NCI-H187 (cell line): ENCODE measurements around the gene ASTN1.

Source experiments
- DNase-seq, 2 experiments: peaks; one replicate each; lab custom pipeline; 2025; lab: John Stamatoyannopoulos, UW

Gene ASTN1

DNA sequence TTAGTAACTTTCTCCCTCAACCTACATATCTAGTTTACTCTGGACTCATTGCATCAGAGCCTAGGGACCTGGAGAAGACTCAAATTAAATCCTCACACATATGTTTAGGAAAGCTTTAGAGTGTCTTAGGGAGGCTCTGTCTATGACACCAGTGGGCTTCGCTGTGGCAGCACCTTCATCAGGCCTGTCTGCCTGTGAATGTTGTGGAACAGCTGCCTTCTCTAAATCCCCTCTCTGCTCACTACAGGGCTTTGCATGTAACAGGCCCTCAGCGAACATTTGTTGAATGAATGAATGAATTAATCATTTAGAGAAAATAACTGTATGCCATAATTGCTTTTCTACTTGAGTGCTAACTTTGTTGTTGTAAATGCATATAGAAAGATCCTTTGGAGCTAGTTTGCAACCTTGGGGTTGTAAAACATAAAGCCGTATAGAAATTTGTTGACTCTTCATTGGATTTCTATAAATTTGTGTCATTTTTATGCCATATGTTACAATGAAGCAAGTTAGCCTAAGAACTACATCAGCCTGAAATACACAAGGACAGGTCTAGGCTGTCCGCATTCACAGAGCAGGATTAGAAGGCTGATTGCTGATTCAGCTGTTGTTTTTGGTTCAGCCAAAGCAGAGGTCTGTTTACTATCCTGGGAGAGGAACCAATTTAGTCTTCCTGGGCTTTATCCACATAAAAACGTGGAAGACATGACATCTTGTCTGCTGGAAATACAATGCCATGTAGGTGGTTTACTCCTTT lies 238.0 kb downstream of the ASTN1 start:
- no peak for DNase-seq

DNA sequence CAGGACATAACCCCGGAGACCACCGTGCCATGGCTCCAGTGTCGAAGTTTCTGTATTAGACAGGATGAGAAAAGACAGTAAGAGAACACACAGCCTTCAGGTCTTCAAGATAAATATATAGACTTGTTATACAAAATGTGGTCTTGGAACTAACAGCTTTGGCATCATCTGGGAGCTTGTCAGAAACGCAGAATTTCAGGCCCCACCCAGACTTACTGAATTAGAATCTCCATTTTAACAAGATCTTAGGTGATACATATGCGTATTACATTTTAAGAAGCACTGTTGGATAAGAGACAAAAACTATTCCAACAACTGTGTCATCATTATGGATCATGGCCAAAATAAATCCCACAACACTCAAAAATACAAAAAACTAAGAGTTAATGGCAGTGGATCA lies 239.3 kb downstream of the ASTN1 start:
- DNase-seq = no peak

DNA sequence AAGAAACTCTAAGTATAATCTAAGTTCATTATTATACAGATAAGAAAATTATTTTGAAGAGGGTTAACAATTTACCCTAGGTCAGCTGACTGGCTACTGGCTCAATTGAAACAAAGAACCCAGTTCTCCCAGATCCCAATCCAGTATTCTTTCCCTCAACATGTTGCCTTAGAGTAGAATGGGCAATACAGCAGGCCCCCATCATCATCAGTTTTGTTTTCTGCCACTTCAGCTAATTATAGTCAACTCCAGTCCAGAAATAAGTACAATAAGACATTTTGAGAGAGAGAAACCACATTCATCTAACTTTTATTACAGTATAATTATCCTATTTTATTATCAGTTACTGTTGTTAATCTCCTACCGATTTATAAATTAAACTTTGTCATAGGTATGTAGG lies 241.2 kb downstream of the ASTN1 start:
- no peak for DNase-seq

DNA sequence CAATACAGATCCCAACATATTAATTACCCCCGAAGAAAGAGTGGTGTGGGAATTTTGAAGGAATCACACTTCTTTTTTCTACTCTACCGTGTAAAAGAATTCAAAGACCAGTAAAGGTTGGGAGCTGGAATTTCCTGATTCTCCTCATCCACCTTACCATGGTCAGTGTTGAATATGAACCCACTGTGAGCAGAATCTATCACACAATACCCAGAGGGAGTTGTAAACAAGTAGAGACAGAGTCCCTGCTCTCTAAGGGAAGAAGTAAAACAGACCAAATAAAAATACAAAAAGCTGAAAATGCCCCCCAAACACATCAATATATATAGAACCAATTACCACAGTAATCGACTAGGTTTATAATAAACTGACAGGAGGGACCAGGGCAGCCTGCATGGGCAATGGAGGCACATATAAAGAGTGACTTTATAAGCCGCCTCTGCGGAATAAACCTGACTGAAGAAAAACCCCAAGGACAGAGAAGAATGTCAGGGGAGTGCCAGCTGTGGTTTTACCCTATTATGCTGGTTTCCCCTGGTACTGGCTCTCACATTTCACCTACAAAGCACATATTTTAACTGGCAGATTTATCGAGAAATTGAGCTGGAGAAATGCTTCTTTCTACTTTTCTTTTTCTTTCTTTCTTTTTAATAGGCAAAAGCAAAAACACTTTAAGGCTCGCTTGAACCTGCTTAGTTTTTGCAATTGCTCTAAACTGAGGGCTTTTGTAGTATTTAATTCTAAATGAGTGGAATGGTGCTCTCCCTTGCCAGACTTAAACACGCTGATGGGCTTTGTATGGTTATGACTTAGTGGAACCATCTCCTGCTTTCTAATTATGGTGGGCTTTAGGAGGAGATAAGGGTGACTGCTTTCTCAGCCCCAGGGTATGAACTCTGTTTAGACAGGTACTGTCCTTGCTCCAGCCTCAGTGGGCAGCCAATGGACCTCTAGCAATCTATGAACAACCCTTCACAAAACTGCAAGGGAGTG lies 244.8 kb downstream of the ASTN1 start:
- no peak for DNase-seq

DNA sequence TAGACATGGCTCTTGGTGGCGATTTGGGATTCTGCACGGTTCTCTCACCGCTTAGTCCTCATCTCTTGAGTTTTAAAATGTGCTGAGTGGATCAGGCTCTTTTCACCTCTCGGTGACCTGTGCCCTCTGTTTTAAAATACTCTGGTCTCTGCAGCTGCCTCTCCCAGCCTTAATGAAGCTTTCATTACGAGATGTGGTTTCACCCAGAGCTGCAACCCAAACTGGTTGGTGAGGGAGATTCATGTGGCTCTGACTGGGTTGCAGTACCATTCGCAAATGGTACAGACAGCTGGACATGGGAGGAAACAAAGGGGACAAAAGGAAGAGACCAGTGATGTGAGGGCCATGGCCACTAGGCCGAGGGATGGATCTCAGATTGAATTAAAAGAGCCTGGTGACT lies 258.9 kb downstream of the ASTN1 start:
- DNase-seq = no peak

DNA sequence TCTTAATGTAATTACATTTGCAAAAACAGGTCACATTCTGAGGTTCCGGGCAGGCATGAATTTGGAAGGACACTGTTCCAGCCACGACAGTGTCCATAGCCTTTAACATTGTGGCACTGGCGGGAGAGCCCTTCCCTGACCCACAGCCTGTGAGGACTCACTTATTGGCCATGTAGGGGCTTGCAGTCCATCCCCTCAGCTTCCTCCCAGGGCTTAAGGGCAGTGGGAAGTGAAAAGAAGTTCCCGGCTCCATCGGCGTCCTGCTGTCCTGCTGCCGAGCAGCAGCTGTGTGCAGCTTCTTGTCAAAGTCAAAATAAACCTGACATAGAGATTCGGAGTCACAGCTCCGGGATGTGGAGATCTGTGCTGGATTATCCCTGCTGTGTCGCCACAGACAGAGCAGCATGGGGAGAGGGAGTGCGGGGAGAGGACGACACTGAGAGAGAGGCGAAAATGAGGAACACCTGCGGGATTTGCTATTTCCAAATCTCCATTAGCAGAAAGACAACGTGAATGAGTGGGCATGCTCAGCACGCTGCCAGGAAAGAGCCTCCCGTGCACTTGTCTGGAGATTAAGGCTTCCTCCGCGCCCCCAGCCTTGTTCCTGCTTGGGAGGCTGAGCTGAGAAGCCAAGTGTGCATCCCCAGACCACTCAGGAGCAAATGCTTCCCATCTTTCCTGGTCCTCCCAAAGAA lies 260.3 kb downstream of the ASTN1 start:
- no peak for DNase-seq

DNA sequence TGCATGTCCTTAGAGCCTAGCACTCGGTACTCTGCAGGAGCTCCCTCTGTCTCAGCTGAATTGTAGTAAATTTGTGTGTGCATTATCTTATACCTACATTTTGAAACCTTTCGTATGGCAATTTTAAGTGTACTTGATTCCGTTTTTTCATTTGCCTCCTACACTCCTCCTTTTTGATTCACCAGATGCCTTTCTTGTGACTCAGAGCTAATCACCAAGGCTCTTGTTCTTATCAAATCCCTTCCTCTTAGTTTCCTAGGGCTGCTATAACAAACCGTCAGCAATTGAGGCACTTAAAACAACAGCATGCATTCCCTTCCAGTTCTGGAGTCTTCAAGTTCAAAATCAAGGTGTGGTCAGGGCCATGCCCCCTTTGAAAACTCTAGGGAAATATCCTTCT lies 261.0 kb downstream of the ASTN1 start:
- no peak for DNase-seq

DNA sequence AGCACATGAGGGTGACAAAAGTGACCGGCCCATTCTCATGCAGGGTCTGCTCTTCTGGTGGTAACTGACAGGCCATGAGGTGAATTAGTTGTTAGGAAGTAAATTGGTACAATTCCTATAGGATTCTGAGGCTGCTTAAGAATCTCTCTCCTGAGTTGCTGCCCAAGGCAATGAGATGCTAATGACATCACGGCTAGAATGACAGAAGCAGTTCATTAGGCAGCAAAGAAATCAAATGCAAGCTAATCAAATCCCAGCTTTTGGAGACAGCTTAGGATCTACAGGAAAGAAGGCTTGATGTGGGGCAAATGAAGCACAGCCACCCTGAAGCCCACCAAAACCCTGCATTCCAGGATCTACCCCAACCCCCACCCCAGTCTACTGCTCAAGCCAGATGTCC lies 265.2 kb downstream of the ASTN1 start:
- no peak for DNase-seq

DNA sequence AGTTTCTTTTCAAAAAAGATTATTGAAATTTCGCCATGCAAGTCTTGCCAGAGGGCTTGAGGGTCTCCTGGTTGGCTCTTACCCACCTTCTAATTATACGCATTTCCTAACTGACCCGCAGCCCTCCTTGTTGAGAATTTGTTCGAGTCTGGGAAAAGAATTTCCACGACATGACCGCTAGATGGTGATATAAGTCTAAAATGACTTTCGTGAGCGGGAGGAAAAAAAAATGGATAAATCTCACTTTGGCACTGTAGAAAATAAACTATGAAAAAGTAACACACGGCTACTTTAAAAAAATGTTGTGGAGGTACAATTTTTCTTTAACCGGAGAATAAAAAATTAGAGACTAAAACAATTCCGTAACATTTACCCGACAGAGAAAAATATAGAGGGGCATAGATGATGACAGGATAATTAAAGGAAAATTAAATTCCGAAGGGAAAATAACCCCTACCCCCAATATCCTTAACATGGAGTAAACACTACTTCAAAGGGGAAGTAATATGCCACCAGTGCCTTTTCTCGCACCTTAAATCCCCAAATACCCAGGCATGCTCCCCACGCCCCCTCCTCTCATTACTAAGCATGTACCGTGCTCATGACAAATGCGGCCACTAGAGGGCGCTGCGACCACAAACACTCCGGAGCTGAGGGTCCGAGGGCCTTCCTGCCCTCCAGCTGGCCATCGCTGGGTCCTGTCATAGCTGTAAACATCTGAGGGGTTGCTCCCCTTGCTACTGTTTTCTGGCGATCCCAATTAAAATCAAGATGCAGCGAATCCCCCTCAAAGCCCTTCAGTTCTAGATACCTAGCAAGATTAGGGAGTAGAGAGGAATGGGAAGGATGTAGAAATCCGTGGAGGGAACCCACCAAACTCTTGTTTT lies 266.9 kb downstream of the ASTN1 start:
- peak; percentile 61 to 77 for DNase-seq

DNA sequence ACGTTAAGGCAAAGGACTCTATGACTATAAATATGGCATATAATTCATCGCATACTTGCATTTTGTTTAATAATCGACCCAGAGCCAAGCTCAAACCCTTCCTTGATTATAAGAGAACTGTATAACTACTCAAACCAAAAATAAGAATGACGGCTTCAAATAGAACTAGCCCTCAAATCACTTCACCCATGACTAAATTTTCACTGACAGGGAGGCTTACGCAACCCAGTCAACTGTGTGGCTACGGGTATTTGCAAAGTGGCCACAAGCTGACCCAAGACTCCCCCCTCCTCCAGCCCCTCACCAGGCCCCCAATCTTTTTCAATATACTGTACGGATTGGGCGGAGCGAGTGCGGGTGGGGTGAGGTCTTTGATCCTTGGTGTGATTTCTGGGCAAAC lies 268.3 kb downstream of the ASTN1 start:
- DNase-seq = no peak

DNA sequence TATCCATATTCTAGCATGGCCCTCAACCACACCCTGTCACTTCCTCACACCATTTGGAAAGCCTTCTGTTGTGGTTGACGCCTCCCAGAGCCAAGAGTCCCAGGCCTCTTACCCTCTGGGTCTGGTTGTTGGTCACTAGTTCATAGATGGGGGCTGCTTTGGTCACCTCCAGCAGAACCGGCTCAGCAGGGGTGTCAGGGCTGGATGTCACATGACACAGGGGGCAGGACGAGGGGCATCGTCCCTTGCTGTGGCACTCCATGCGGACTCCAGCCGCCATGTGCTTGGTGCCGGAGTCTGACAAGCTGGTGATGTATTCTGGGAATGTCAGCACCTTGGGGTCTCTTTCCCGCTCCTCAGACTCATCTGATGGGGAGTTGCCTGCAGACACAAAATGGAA lies 270.1 kb downstream of the ASTN1 start:
- no peak for DNase-seq

DNA sequence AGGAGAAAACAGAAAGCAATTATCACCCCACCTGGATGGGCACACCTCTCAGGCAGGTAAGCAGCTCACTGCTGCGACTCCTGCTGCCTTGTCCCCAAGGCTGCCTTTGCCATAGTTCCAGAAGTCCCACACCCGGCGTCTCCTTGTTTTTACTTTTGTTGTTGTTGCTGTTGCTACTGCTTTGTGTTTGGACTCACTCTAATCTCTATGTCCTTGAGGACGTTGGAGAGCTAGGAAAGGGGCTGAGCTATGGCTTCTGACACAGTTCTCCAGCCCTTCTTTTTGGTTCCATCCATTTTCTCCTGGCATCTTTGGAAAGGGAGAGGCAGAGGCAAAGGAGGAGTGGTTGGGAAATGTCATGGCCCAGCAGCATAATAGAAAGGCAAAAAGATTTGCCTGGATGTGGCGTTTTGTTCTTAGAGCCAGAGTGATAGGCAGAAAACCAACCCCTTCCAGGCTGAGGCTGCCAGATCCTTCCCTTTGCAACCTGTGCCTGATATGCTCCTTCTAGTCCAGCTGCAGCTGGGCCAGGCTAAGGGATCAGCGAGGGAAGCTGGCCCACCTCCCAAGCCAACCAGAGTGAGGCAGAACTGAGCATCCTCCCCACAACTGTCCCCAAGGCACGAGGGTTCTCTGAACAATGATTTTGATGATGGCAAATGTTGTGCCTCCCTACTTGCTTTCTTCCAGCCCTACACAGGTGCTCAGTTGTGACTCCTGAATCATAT lies 270.7 kb downstream of the ASTN1 start:
- DNase-seq = no peak

DNA sequence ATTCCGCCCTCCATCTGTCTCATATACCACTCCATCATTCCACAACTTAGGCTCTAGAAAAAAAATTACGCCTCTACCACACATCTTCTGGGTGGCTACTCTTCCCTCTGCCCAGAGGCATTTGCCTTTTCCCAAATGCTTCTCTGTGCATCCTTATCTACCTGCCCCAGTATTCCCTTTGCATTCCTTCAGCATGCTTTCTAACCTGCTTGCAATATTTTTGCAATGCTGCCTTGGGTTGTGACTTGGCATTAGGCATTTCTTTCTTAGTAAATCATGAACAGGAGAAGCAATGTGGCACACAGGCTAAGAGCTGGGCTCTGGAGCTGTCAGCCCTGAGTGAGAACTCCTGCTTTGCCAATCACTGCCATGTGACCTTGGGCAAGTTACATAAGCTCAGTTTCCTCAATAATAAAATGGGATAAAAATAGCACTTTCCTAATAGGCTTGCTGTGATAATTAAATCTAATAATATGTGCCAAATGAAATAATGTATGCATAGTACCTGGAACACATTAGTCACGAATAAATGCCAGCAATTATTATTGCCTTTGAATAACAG lies 276.0 kb downstream of the ASTN1 start:
- no peak for DNase-seq

DNA sequence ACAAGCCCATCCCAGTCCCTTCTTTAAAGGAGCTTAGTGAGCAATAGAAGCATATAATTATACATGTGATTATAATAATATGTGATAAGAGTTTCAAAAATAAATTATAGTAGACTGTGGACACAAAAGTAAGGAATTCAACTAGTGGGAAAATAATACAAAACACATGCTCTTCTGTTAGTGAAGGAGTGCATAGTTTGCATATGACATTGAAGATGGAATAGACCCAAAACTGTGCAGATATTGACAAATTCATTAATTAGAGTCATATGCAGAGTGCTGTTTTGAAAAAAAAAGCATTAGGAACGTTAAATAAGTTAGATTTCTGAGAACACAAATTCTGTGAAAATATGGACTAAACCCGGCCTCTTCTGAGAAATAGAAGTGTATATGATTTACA lies 278.8 kb downstream of the ASTN1 start:
- no peak for DNase-seq

DNA sequence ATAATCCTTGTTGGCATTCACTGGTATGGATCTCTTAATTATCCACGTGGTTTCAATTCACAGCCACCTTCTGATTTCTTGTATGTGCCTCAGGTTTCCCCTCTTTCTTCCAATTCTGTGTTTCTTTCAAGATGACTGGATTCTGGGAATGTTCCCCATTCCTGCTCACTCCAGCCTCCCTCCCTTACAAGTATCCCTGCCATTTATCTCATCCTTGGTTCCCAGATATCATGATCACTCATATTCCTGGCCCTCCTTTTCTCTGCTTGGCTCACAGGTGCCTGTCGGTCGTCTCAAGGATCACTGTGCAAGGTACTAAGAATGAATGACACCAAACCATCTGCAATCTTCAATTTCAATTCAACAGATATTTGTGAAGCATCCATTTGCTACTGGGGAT lies 279.2 kb downstream of the ASTN1 start:
- no peak for DNase-seq

DNA sequence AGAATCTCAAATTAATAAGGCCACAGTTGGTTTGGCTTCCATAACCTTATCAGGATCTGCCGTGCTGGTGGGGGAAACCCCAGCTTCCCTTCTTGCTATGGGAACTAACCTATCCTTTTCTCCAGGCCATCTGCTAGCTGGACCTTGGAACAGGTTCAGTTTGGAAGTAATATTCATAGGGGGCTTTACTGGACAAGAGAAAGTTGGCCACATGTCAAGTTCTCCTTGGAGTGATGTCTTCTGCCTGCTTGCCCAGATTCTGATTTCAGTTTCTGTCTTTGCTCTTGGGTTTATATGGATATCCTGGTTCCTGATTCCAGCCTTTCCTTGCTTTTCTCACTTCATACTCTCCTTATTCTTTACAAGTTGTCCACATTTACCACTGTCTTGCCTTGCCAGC lies 279.6 kb downstream of the ASTN1 start:
- no peak for DNase-seq

DNA sequence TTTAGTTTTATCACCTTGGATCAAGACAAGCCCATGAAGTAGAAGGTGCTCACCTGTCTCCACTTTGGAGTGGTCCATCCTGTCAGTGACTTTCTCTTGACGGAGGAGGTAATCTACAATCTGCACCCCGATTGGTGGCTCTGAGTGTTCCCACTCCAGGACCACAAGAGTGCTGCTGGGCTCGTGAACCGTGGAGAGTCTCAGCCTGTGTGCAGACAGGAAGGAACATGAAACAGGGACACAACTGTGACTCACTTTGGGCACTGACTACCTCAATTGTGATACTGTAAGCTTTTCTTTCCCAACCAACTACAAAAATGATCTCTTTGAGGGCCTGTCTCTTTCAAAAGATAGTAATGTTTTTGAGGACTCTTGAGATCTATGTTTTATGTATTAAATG lies 280.2 kb downstream of the ASTN1 start:
- DNase-seq = no peak

DNA sequence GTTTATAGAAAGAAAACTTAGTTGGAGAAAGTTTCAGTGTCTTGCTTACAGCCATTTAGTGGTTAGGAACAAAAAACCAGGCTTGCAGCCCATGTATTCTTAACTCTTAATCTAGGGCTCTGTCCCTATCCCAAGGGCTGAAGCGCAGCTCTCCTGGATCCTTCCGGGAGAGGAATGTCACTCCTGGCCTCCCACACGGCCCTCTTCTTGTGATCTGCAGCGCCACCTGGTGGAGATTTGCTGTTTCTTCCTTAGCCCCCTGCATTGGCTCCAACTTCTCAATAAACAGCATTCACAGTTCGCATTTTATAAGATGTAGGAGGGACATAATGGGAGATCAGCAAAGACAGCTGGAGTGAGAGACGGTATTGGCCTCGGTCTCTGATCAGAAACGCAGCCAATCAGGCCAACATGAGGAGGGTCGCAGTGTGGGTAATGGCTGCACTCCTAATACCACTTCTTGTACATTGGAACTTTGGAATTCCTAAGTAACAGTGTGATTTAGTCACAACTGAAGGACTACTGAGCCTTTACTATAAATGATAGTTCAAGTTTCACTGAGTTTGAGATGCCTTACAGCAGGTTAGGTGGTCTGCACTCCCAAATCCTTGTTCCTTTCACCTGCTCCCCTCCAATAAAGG lies 283.4 kb downstream of the ASTN1 start:
- DNase-seq = peak; percentile 66 to 67

DNA sequence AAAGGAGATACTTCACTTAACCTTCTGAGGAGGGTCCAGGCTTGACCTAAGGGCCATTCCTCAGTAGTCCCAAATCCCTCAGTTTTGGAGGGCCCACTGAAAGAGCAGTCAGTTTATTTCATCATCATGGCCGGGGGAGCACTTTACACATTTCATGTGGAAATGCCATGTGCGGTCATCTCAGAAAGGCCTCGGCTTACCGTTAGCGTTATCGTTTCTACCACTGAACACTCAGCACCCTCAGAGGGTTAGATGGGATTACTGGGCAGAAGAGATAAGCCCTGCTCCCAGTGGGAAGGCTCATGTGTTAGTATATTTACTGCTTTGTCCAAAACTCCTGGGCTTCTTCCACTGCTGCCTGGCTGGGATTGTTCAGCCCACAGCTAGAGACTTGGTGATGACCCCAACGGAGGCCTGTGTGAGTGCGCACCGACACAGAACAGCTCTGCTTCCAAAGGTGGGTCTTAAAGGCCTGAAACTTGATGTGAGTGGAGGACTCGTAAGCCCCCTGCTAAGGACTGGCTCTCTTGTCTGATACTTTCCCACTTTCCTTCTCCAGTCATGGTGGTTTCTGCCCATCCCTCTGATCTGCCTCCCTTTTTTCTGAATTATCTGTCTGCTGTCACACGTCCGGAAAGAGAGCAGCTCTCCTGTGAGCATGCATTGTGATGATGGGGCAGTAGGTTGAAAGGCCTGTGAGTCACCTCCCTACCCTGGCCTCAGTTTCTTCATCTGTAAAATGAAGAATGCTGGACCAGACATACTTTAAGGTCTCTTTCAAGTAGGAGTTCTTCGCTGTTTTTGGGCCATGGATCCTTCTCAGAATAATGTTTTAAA lies 284.5 kb downstream of the ASTN1 start:
- DNase-seq = no peak
